GM12872 (cell line): Measurements from ENCODE around the gene WSCD1.

Experiments used
- CTCF ChIP-seq: IDR thresholded peaks from 3 replicates; pipeline ENCODE4 v1.5.1; 2011; ENCODE audit warnings: low read depth, mild to moderate bottlenecking, low read length, moderate library complexity; ENCODE audit not compliant: insufficient read depth

The WSCD1 gene

DNA sequence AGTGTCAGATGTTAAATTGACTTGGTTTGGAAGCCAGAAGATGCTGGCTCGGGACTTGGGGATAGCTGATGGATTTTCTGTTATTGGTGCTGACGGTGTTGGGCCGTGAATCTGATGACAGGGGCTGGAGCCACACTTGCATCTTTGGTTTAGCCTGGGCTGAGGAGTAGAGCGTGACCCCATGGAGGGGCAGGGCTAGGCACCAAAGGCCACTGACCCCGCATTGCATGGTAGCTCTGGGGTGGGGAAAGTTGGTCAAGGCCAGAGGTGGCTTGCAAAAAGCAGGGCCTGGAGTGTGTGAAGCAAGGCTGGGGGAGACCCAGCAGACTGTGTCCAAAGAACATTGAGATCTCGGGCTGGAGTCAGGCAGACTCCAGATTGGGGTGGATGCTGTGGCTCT is 25.3 kb downstream of the WSCD1 start:
- TF ChIP-seq CTCF = no peak

DNA sequence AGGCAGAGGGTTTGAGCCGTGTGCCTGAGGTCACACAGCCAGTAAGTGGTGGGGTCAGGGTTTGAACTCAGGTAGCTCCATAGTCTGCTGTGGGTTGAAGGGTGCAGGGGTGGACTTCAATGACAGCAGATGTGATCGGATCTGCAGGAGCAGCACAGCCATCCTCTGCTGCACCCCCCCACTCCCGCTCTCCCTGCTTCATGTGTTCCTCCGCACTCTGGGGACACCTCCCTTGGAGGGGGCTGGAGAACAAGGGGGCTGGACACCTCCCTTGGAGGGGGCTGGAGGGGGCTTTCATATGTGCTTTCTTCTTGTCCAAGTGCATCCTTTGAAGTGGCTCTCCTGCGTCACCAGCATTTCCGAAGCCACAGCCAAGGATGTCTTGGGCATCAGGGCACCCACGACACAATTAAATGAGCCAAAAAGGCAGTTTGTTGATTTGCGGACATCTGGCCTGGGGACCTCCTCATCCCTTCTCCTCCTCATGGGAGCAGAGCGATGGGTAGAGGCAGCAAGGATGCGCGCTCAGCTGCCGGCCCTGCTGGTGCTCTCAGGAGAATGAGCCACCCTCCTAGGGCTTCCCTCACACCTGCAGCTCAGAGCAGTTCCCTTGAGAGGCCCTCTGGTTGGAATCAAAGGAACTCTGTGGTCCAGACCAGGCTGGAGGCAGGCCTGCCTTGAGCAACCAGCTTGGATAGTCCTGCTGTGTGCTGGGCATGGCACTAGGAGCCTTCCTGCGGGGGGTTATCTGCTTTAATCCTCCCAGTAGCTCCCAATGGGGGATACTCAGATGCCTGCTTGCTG is 26.2 kb downstream of the WSCD1 start:
- TF ChIP-seq CTCF = no peak

DNA sequence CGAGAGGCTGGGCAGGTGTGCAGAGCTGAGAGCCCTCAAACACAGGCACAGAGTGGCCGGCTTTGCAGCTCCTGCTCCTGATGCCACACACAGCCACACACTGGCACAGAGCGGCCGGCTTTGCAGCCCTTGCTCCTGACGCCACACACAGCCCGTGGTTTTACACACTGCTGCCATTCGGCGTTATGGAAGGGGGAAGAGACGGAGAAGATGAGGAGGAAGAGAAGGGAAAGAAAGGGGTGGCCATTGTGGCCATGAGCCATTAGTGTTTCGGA is 26.8 kb downstream of the WSCD1 start:
- TF ChIP-seq CTCF = no peak

GRCh38 chr17:6098050-6098822 is 28.1 kb downstream of the WSCD1 start:
- TF ChIP-seq CTCF = no peak

DNA sequence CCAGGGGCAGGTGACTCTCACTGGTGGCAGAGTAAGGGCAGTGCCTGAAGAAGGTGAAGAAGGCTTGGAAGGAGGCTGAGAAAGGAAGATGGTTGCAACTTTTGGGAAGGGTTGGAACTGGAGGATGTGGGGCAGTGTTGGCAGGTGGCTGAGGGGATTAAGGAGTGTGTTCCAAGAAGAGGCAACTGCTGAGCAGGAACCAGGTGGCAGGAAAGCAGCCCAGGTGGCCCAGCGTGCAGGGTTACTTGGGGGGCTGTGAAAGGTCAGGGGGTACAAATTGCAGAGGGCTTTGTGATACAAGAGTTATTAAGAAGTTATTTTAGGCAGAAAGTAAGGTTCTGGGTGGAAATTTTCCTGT is 28.6 kb downstream of the WSCD1 start:
- no peak for TF ChIP-seq CTCF

DNA sequence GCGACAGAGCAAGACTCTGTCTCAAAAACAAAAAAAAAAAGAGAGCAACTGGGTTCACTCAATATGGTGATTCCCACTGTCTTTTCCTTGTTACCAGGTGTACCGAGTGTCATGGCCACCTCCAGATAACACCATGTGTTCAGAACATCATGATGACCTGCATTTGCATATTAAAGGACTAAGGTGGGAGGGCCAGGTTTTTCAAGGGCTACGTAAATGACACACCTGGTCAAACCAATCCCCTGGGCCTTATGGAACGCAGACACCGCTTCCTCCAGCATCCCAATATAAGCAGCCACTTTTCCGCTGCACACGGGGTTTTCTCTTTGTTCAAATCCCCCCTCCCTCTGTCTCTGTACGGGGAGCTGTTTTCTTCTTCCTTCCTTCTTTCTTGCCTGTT is 29.3 kb downstream of the WSCD1 start:
- no peak for TF ChIP-seq CTCF

GRCh38 chr17:6100146-6100545 is 30.0 kb downstream of the WSCD1 start:
- TF ChIP-seq CTCF = no peak
